SH-SY5Y (cell line): ENCODE data around the gene GID8.

Experiments
- GATA2 ChIP-seq: IDR thresholded peaks from 2 replicates; pipeline ENCODE4 v1.6.1; 2011; ENCODE audit warnings: mild to moderate bottlenecking, low read depth, low read length
- GATA3 ChIP-seq: IDR thresholded peaks from 2 replicates; pipeline ENCODE4 v1.6.1; 2011; ENCODE audit warnings: low read depth, mild to moderate bottlenecking, low read length, moderate library complexity

DNA sequence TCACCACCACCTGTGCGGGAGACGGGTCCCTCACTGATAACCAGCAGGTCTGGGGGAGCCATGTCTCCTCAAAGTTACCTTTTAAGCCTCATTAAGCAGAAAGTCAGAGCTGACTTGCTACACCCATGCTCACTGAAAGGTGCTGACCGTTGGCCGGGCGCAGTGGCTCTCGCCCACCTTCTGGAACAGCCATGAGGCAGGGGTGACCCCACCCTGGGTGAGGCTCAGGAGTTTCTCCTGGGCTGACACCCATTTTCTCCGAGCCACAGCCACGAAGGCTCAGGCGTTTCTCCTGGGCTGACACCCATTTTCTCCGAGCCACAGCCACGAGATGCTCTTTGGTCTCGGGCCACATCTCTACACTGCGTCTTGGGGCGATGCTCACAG is 58.6 kb downstream of the GID8 start:
- TF ChIP-seq GATA2 (no peak), GATA3 (no peak)
